Smooth muscle cell (in vitro differentiated cells): ENCODE data around the gene ATXN7L2. TPM values are rescaled to one million over a fixed set of nuclear protein-coding genes. Genes with fewer than 3 reads are reported as not detected.

Source experiments
- DNase-seq: peaks from one replicate; lab custom pipeline; 2025; ENCODE audit not compliant: unreplicated experiment; lab: John Stamatoyannopoulos, UW
- H2AFZ ChIP-seq: fragments of 200-600 bp; sonication (generic); 2 replicates; pipeline ENCODE4 v1.6.0; 2016; ENCODE audit warnings: antibody characterized with exemption, low read depth, mild to moderate bottlenecking
- H3F3A ChIP-seq: fragments of 200-600 bp; sonication (generic); 2 replicates; pipeline ENCODE4 v1.6.0; 2017; ENCODE audit warnings: antibody characterized with exemption, low read depth
- H3K27ac ChIP-seq: fragments of 200-600 bp; sonication (generic); 2 replicates; pipeline ENCODE4 v1.5.1; 2016; ENCODE audit warnings: low read depth, mild to moderate bottlenecking
- H3K27me3 ChIP-seq: fragments of 200-600 bp; sonication (generic); 2 replicates; pipeline ENCODE4 v1.6.1; 2016; ENCODE audit warnings: low read depth, mild to moderate bottlenecking
- H3K36me3 ChIP-seq: fragments of 200-600 bp; sonication (generic); 2 replicates; pipeline ENCODE4 v1.5.1; 2016; ENCODE audit warnings: low read depth
- H3K4me1 ChIP-seq: fragments of 200-600 bp; sonication (generic); 2 replicates; pipeline ENCODE4 v1.5.1; 2016; ENCODE audit warnings: low read depth
- H3K4me2 ChIP-seq: fragments of 200-600 bp; sonication (generic); 2 replicates; pipeline ENCODE4 v1.6.0; 2016; ENCODE audit warnings: mild to moderate bottlenecking
- H3K4me3 ChIP-seq: fragments of 200-600 bp; sonication (generic); 2 replicates; pipeline ENCODE4 v1.5.1; 2016; ENCODE audit warnings: mild to moderate bottlenecking
- H3K79me2 ChIP-seq: fragments of 200-600 bp; sonication (generic); 2 replicates; pipeline ENCODE4 v1.6.0; 2016; ENCODE audit warnings: low read depth, mild to moderate bottlenecking
- H3K9ac ChIP-seq: fragments of 200-600 bp; sonication (generic); 2 replicates; pipeline ENCODE4 v1.6.0; 2016; ENCODE audit warnings: low read depth
- H3K9me3 ChIP-seq: fragments of 200-600 bp; sonication (generic); replicated peaks from 2 replicates; pipeline ENCODE4 v1.5.1; 2016; ENCODE audit warnings: low read depth
- H4K20me1 ChIP-seq: fragments of 200-600 bp; sonication (generic); 2 replicates; pipeline ENCODE4 v1.6.0; 2016; ENCODE audit warnings: low read depth
- CTCF ChIP-seq: fragments of 200-600 bp; sonication (generic); IDR thresholded peaks from 2 replicates; pipeline ENCODE4 v1.5.1; 2017; ENCODE audit warnings: borderline replicate concordance, mild to moderate bottlenecking, antibody characterized with exemption; ENCODE audit not compliant: insufficient read depth, poor library complexity, severe bottlenecking
- WGBS: methylation state at CpG from one replicate; pipeline ENCODE4 v1.1.7; 2016; ENCODE audit warnings: low lambda C conversion rate; 5-methylcytosine and 5-hydroxymethylcytosine counted together
- polyA plus RNA-seq: library from polyadenylated mRNA; unstranded; fragments of >200 nt; fragmentation: Nextera tagmentation; extraction: Ambion mirVana; gene quantifications from 2 replicates; pipeline ENCODE4 v1.2.1, GENCODE V29; 2016
- total RNA-seq: library from RNA; depleted of rRNA; stranded (reverse); fragments of >200 nt; gene quantifications from 2 replicates; pipeline ENCODE4 v1.2.3, GENCODE V29; 2014

ATXN7L2 gene
- total and polyA plus RNA-seq, 2 experiments from 2014 or later = 1.9 to 6.2 TPM

GRCh38 chr1:109513110-109513710 is 29.5 kb downstream of the ATXN7L2 start:
- Histone ChIP-seq H4K20me1 (no peaks in the 10 kb centered on the region), H3K36me3 (no peaks in the 10 kb centered on the region), H3K27ac (no peak overlapping the region), H3K9ac (no peak overlapping the region), H3F3A (no peaks in the 10 kb centered on the region), H3K79me2 (no peaks in the 10 kb centered on the region), H2AFZ (no peak overlapping the region), H3K4me1 (peaks cover 7% of the 10 kb centered on the region), H3K4me2 (no peak overlapping the region), H3K27me3 (peaks cover 32% of the 10 kb centered on the region), H3K9me3 (no peaks in the 10 kb centered on the region), H3K4me3 (no peak overlapping the region)
- 91% methylated on average over 2 of the region's 2 CpGs for WGBS
- no peak for DNase-seq
- TF ChIP-seq CTCF = no peak

GRCh38 chr1:109514846-109515245 is 31.1 kb downstream of the ATXN7L2 start:
- Histone ChIP-seq H3F3A (no peaks in the 10 kb centered on the region), H3K4me3 (no peak overlapping the region), H3K9ac (no peak overlapping the region), H3K27ac (no peak overlapping the region), H3K9me3 (no peaks in the 10 kb centered on the region), H3K79me2 (no peaks in the 10 kb centered on the region), H3K36me3 (no peaks in the 10 kb centered on the region), H2AFZ (no peak overlapping the region), H4K20me1 (no peaks in the 10 kb centered on the region), H3K27me3 (peaks cover 31% of the 10 kb centered on the region), H3K4me2 (no peak overlapping the region), H3K4me1 (peaks cover 2% of the 10 kb centered on the region)
- TF ChIP-seq CTCF = no peak
- WGBS = 72% methylated on average over 3 of the region's 3 CpGs
- DNase-seq = no peak

DNA sequence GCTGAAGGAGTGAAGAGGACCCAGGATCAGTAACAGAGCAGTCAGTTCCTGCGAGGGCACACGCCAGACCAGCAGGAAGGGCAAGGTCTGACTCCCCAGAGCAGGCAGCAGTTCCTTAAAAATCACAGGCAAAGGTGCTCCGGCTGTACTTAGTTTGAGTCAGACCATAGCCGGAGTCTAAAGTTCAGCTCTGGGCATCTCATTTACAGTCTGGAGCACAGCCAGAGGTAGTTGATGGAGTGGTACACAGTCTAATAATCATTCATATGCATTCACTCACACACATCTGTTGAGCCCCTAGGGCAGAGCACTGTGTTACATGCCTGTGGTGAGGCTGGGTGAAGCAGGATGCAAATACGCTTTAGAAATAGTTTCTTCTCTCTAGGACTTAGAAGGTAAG is 33.2 kb downstream of the ATXN7L2 start:
- no peak for DNase-seq
- no peak overlapping the region for H3K4me2 ChIP-seq
- H3K27me3 ChIP-seq = peaks cover 11% of the 10 kb centered on the region
- no peaks in the 10 kb centered on the region for H4K20me1 ChIP-seq
- no peaks in the 10 kb centered on the region for H3K79me2 ChIP-seq
- H3K27ac ChIP-seq = no peak overlapping the region
- no peak overlapping the region for H3K4me3 ChIP-seq
- no peak for TF ChIP-seq CTCF
- no peaks in the 10 kb centered on the region for H3K4me1 ChIP-seq
- no peaks in the 10 kb centered on the region for H3F3A ChIP-seq
- no peak overlapping the region for H2AFZ ChIP-seq
- H3K9me3 ChIP-seq = no peaks in the 10 kb centered on the region
- H3K36me3 ChIP-seq = no peaks in the 10 kb centered on the region
- 88% methylated on average over 5 of the region's 5 CpGs for WGBS
- H3K9ac ChIP-seq = no peak overlapping the region

- DNase-seq = no peak
- Histone ChIP-seq H3K9ac (no peak overlapping the region), H3K9me3 (no peaks in the 10 kb centered on the region), H4K20me1 (no peaks in the 10 kb centered on the region), H3K4me2 (no peak overlapping the region), H3K4me1 (no peaks in the 10 kb centered on the region), H2AFZ (no peak overlapping the region), H3K36me3 (no peaks in the 10 kb centered on the region), H3K27me3 (peaks cover 6% of the 10 kb centered on the region), H3K27ac (no peak overlapping the region), H3K4me3 (no peak overlapping the region), H3K79me2 (no peaks in the 10 kb centered on the region), H3F3A (no peaks in the 10 kb centered on the region)
- 89% methylated on average over 5 of the region's 5 CpGs for WGBS
- no peak for TF ChIP-seq CTCF
Measured at GRCh38 chr1:109517337-109517736, 33.6 kb downstream of the ATXN7L2 start.
